Measurements from ENCODE around the gene CACNB3. TPM values are rescaled to one million over a fixed set of nuclear protein-coding genes. Genes with fewer than 3 reads are reported as not detected.

The CACNB3 gene
- total and polyA plus RNA-seq, 4 experiments from 2014 or later, result 1.5 to 17.9 (median 10.6) TPM

- Mint-ChIP-seq H3K27ac (peak overlapping the region in 6 of 7 donors; percentile 48 to 91 (median 78)), H3K9me3 (no peaks in the 10 kb centered on the region), H3K4me3 (peak overlapping the region; percentile 86 to 94 (median 92)), H3K4me1 (peaks cover 20 to 58% (median 31%) of the 10 kb centered on the region in 4 donors), H3K27me3 (no peaks in the 10 kb centered on the region), H3K36me3 (no peaks in the 10 kb centered on the region)
- H3K9me3 ChIP-seq (ENCODE audit: control insufficient read depth in 1 of 2, low read length in 2 of 2), result no peaks in the 10 kb centered on the region
- intact Hi-C loops (cut with micrococcal nuclease), result no loop called here
- peak overlapping the region; percentile 87 to 94 for H3K4me3 ChIP-seq (ENCODE audit: low read length in 2 of 2)
- peak; percentile 63 to 76 (median 66) for DNase-seq
- peaks cover 37% of the 10 kb centered on the region for H3K4me1 ChIP-seq (ENCODE audit: insufficient read depth, low read length)
- ChIA-PET POLR2A (ENCODE audit: partially characterized antibody) (interaction anchor here (0.7 to 4.0 kb wide), 6 partner anchors 9 to 279 kb away, joined by 3 to 33 read pairs (median 4); partner anchors contain the start of genes ARF3 and DDX23), CTCF (ENCODE audit: partially characterized antibody) (interaction anchor here (0.6 to 6.4 kb wide), 25 partner anchors 9 to 215 kb away, joined by 3 to 53 read pairs (median 3); partner anchors contain the start of genes ARF3 and DDX23)
- H3K27me3 ChIP-seq (ENCODE audit: insufficient read depth, low read length), result no peaks in the 10 kb centered on the region
- H3K36me3 ChIP-seq (ENCODE audit: insufficient read depth, low read length), result no peaks in the 10 kb centered on the region
- H3K27ac ChIP-seq (ENCODE audit: low read depth, low read length), result peak overlapping the region; percentile 55
Measured at GRCh38 chr12:48814262-48815125, 3.8 kb upstream of the CACNB3 start.

GRCh38 chr12:48815126-48816110 is 2.9 kb upstream of the CACNB3 start:
- H3K27me3 Mint-ChIP-seq, result no peaks in the 10 kb centered on the region
- Histone ChIP-seq H3K27me3 (ENCODE audit: insufficient read depth, low read length) (no peaks in the 10 kb centered on the region), H3K27ac (ENCODE audit: low read depth, low read length) (peak overlapping the region; percentile 55), H3K36me3 (ENCODE audit: insufficient read depth, low read length) (no peaks in the 10 kb centered on the region), H3K4me3 (ENCODE audit: low read length in 2 of 2) (peak overlapping the region; percentile 87 to 94), H3K9me3 (ENCODE audit: control insufficient read depth in 1 of 2, low read length in 2 of 2) (no peaks in the 10 kb centered on the region), H3K4me1 (ENCODE audit: insufficient read depth, low read length) (peaks cover 37% of the 10 kb centered on the region)
- no peaks in the 10 kb centered on the region for H3K9me3 Mint-ChIP-seq
- H3K4me3 Mint-ChIP-seq, result peak overlapping the region; percentile 86 to 94 (median 92)
- ChIA-PET CTCF (ENCODE audit: partially characterized antibody) (interaction anchor here (0.6 to 6.4 kb wide), 29 partner anchors 10 to 214 kb away, joined by 3 to 53 read pairs (median 3); partner anchors contain the start of genes ARF3, DDX23 and RND1), POLR2A (ENCODE audit: partially characterized antibody) (interaction anchor here (0.5 to 4.0 kb wide), 9 partner anchors 8 to 451 kb away, joined by 3 to 33 read pairs (median 3); partner anchors contain the start of genes ARF3, CCNT1 and DDX23)
- H3K27ac Mint-ChIP-seq, result peak overlapping the region in 6 of 7 donors; percentile 66 to 89 (median 76)
- peaks cover 20 to 65% (median 31%) of the 10 kb centered on the region in 4 donors for H3K4me1 Mint-ChIP-seq
- peak in 3 of 5 donors; percentile 30 to 49 (median 31) for DNase-seq
- no peaks in the 10 kb centered on the region for H3K36me3 Mint-ChIP-seq
- intact Hi-C loops (cut with micrococcal nuclease), result no loop called here

- no peak overlapping the region for H3K27ac ChIP-seq (ENCODE audit: low read depth, low read length)
- Mint-ChIP-seq H3K4me1 (peaks cover 20 to 65% (median 31%) of the 10 kb centered on the region in 4 donors), H3K36me3 (no peaks in the 10 kb centered on the region), H3K27ac (peak overlapping the region in 6 of 7 donors; percentile 8 to 87 (median 52)), H3K4me3 (peak overlapping the region; percentile 81 to 94 (median 90)), H3K9me3 (no peaks in the 10 kb centered on the region), H3K27me3 (no peaks in the 10 kb centered on the region)
- DNase-seq, result no peak
- intact Hi-C loops (cut with micrococcal nuclease), result no loop called here
- H3K4me1 ChIP-seq (ENCODE audit: insufficient read depth, low read length), result peaks cover 37% of the 10 kb centered on the region
- H3K9me3 ChIP-seq (ENCODE audit: control insufficient read depth in 1 of 2, low read length in 2 of 2), result no peaks in the 10 kb centered on the region
- ChIA-PET CTCF (ENCODE audit: partially characterized antibody) (interaction anchor here (0.6 to 6.4 kb wide), 10 partner anchors 9 to 141 kb away, joined by 3 to 53 read pairs (median 7); partner anchors contain the start of genes ARF3, DDX23 and RND1), POLR2A (ENCODE audit: partially characterized antibody) (interaction anchor here (0.6 to 4.0 kb wide), 3 partner anchors 22 to 100 kb away, joined by 3 to 33 read pairs (median 3); partner anchors contain the start of genes CCNT1 and DDX23)
- peak overlapping the region in 1 of 2 donors; percentile 87 for H3K4me3 ChIP-seq (ENCODE audit: low read length in 2 of 2)
- H3K27me3 ChIP-seq (ENCODE audit: insufficient read depth, low read length), result no peaks in the 10 kb centered on the region
- no peaks in the 10 kb centered on the region for H3K36me3 ChIP-seq (ENCODE audit: insufficient read depth, low read length)
Measured at GRCh38 chr12:48816143-48816854, 2.0 kb upstream of the CACNB3 start.

GRCh38 chr12:48818831-48819590 is 715 bp downstream of the CACNB3 start:
- Histone ChIP-seq H3K27me3 (ENCODE audit: insufficient read depth, low read length) (no peaks in the 10 kb centered on the region), H3K4me3 (ENCODE audit: low read length in 2 of 2) (peak overlapping the region in 1 of 2 donors; percentile 66), H3K9me3 (ENCODE audit: control insufficient read depth in 1 of 2, low read length in 2 of 2) (no peaks in the 10 kb centered on the region), H3K4me1 (ENCODE audit: insufficient read depth, low read length) (peaks cover 39% of the 10 kb centered on the region), H3K36me3 (ENCODE audit: insufficient read depth, low read length) (no peaks in the 10 kb centered on the region), H3K27ac (ENCODE audit: low read depth, low read length) (no peak overlapping the region)
- H3K4me1 Mint-ChIP-seq, result peaks cover 22 to 66% (median 31%) of the 10 kb centered on the region in 4 donors
- H3K9me3 Mint-ChIP-seq, result no peaks in the 10 kb centered on the region
- ChIA-PET POLR2A (ENCODE audit: partially characterized antibody) (interaction anchor here (0.7 to 2.1 kb wide), 2 partner anchors 33 to 922 kb away, joined by 3 to 10 read pairs; partner anchors contain the start of genes DDX23 and TMBIM6), CTCF (ENCODE audit: partially characterized antibody) (interaction anchor here (0.8 to 3.5 kb wide), 11 partner anchors 9 to 178 kb away, joined by 3 to 19 read pairs (median 4); partner anchors contain the start of gene DDX23)
- H3K27me3 Mint-ChIP-seq, result no peaks in the 10 kb centered on the region
- H3K4me3 Mint-ChIP-seq, result peak overlapping the region; percentile 82 to 93 (median 91)
- intact Hi-C loops (cut with micrococcal nuclease), result loop anchor here (1.0 kb wide), 2 partner anchors 33 to 71 kb away; partner anchors contain the start of gene DDX23
- peak overlapping the region; percentile 52 to 93 (median 85) for H3K27ac Mint-ChIP-seq
- DNase-seq, result peak in 4 of 5 donors; percentile 42 to 65 (median 45)
- no peaks in the 10 kb centered on the region for H3K36me3 Mint-ChIP-seq

GRCh38 chr12:48819986-48820725 is 1.9 kb downstream of the CACNB3 start:
- H3K4me3 Mint-ChIP-seq, result peak overlapping the region in 4 of 8 donors; percentile 56 to 93 (median 71)
- H3K9me3 Mint-ChIP-seq, result no peaks in the 10 kb centered on the region
- H3K27me3 Mint-ChIP-seq, result no peaks in the 10 kb centered on the region
- Histone ChIP-seq H3K9me3 (ENCODE audit: control insufficient read depth in 1 of 2, low read length in 2 of 2) (no peaks in the 10 kb centered on the region), H3K27me3 (ENCODE audit: insufficient read depth, low read length) (no peaks in the 10 kb centered on the region), H3K4me3 (ENCODE audit: low read length in 2 of 2) (no peak overlapping the region), H3K27ac (ENCODE audit: low read depth, low read length) (no peak overlapping the region), H3K36me3 (ENCODE audit: insufficient read depth, low read length) (no peaks in the 10 kb centered on the region), H3K4me1 (ENCODE audit: insufficient read depth, low read length) (peaks cover 36% of the 10 kb centered on the region)
- no peaks in the 10 kb centered on the region for H3K36me3 Mint-ChIP-seq
- peaks cover 25 to 65% (median 34%) of the 10 kb centered on the region in 4 donors for H3K4me1 Mint-ChIP-seq
- CTCF ChIA-PET (ENCODE audit: partially characterized antibody), result interaction anchor here (0.8 to 3.5 kb wide), 7 partner anchors 8 to 177 kb away, joined by 3 to 19 read pairs (median 5); partner anchors contain the start of gene DDX23
- POLR2A ChIA-PET (ENCODE audit: partially characterized antibody), result interaction anchor here (0.7 to 2.1 kb wide), 2 partner anchors 32 to 921 kb away, joined by 3 to 10 read pairs; partner anchors contain the start of genes DDX23 and TMBIM6
- H3K27ac Mint-ChIP-seq, result peak overlapping the region in 4 of 7 donors; percentile 41 to 77 (median 60)
- DNase-seq, result no peak
- intact Hi-C loops (cut with micrococcal nuclease), result loop anchor here (1.0 kb wide), 2 partner anchors 32 to 70 kb away; partner anchors contain the start of gene DDX23

Measured in CD4-positive, alpha-beta memory T cell (primary cell).